ENCODE measurements around the gene PLIN5.
A peak's percentile ranks its signal among the peaks of the same experiment; 100 is the strongest.

Gene PLIN5, protein sequence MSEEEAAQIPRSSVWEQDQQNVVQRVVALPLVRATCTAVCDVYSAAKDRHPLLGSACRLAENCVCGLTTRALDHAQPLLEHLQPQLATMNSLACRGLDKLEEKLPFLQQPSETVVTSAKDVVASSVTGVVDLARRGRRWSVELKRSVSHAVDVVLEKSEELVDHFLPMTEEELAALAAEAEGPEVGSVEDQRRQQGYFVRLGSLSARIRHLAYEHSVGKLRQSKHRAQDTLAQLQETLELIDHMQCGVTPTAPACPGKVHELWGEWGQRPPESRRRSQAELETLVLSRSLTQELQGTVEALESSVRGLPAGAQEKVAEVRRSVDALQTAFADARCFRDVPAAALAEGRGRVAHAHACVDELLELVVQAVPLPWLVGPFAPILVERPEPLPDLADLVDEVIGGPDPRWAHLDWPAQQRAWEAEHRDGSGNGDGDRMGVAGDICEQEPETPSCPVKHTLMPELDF

DNA sequence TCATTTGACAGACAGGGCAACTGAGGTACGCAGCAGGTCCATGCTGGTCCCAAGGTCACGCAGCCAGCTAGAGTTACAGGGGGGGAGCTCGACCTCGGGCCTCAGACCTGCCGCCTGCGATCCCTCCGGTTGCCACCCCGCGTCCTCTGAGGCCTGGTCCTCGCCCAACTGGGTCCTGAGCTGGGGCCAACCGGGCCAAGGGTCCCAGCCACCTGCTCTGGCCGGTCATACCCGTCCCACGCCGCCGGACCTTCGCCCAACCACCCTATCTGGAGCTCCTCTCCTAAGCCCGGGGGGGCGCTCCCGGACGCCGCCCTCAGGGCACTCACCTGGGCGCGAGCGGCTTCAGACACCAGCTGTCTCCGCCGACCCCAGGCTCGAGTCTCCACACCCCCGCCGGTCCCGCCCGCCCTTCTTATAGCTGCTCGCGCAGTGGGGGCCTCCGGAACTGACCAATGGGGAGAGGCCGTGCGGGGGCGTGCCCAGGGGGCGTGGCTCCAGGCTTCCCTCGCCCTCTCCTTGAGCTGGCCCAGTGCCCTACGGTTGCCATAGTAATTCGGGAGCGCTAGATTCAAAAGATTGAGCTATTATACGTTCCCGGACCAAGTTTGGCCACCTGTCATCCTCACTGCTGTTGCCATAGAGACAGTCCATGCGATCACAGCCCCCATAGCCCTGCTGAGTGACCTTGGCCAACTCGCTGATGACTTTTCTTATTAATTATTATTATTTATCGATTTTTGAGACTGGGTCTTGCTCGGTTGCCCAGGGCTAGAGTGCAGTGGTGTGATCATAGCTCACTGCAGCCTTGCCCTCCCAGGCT lies at the start of gene PLIN5:
Gene PLIN5, minus strand, starts transcription at position 389 of the 823 bp plus-strand sequence. CDS start 1,150 bp downstream, outside the sequence.
- DNase-seq = peak; percentile 78

DNA sequence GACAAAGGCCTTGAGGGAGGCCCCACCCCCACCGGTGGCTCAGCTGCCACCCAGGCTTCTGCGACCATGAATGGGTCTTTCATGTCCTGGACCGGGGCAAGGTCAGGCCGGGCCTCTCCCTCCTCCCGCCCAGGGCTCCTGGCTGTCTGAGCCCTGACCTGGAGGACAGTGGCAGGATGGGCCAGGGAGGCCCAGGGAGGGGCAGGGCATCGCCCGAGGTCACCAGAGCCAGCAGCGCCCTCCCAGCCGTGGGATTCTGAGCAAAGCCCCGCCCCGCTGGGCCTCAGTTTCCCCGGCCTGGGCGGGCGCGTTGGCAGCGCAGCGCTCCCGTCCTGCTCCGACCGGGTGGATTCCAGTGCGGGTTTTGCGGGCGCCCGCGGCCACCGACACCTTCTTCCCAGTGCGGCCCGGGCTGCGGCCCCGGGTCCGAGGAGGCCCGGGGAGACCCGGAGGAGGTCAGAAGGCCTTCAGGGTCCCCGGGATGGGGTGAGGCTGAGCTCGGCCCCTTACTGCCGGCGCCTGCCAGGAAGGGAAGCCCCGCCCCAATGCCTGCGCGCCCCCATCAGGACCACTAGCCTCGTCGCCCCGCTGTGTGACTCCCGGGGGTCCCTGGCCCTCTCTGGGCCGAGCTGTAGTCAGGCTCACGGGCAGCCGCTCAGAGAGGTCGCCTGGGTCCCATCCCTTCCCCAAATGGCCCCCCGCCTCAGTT lies 49.1 kb upstream of the PLIN5 start:
- no peak for DNase-seq

DNA sequence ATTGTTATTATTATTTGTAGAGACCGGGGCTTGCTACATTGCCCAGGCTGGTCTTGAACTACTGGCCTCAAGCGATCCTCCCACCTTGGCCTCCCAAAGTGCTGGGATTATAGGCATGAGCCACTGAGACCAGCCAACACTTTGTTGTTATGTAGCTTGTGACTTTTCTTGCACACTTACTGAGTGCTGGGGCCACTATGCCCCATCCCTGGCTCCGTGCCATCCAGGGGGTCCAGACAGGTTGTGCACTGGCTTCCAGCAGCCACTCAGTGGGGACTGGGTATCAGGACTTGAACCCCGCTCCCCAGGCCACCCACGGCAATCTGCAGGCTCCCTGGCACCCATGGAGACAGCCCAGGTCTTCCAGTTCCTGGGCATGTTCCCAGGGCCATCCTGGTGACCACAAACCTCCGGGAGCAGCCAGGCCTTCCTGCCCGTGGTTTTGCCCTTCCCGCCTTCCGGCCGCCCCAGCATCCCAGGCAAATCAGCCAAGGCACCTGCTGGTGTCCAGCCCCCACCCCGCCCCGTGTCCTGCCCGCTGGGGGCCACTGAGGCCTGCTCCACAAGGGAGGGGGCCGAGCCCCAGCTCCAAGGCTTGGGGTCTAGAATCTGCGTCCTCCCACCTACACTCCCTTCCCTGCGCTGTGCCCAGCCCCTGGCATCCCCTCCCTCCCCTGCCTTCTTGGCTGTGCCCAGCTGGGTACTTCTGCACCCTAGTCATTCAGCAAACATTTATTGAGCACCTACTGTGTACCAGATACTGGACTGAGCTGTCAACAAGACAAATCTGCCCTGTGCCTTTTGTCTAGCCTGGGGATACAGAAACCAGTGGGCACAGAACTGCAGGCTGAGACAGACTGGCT lies 48.2 kb upstream of the PLIN5 start:
- no peak for DNase-seq

DNA sequence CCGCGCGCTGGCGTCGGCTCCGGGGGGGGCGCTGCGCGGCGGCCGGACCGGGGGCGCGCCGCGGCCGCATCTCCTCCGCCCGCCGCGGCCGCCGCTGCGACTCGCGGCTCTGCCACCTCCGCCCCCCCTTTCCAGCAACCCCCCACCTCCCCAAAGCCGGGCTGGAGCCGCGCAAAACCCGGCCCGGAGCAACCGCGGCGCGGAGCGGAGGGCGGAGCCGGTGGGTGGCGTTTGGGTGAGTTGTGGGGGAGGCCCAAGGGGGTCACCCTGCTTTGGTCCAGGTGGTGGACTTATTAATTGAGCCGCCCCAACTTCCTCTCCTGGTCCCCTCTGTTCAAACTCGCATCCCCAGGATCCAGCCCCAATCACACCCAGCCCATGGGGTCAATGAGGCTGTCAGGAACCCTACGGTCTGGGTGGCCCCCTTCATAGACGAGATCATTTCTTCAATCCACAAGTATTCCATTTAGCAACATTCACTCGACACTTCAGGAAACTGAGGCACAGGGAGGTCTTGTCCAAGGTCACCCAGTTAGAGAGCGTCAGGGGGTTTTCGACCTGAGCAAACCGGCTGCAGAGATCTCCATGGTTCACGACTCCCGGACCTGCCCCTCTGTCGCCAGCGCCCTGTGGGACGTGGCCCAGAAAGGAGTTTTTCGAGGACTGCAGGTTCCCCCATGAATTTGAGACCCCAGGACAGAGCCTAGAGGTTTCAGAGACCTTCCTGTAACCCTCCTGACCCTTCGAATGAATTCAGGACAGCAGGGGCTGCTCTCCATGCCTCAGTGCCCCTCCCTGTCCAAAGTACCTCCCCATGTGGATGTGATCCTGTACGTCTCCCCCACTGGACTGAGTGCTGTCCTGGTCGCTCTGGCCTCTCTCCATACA lies 46.9 kb upstream of the PLIN5 start:
- peak; percentile 45 for DNase-seq

DNA sequence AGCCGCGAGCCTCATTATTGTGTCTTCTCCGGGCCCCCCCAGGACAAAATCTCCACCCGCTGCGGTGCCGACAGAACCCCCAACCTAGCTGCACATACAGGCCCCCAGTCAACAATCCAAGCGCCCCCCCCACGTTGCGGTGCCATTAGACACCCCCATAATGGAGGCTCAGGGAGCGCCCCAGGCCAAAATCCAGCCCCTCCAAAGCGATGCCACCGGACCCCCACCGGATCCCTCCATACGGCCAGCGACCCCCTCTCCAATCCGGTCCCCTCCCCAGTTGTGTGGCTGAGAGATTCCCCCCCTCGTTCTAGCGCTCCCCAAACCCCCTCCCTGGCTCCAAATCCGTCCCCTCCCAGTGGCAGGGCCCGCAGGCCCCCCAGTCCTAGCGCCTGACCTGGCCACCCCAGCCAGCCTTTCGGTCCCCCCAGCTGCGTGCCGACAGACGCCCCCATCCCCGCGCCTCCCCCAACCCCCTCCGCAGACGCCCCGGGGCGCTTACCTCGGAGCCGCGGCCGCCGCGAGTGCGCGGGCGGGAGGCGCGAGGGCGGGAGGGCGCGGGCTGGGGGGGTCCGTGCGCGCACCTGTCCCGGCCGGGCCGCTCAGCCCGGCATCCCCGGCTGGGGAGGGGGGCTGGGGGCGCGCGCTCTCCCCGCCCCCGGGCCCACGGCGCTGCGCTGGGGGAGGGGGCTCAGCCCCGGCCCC lies 46.1 kb upstream of the PLIN5 start:
- no peak for DNase-seq

DNA sequence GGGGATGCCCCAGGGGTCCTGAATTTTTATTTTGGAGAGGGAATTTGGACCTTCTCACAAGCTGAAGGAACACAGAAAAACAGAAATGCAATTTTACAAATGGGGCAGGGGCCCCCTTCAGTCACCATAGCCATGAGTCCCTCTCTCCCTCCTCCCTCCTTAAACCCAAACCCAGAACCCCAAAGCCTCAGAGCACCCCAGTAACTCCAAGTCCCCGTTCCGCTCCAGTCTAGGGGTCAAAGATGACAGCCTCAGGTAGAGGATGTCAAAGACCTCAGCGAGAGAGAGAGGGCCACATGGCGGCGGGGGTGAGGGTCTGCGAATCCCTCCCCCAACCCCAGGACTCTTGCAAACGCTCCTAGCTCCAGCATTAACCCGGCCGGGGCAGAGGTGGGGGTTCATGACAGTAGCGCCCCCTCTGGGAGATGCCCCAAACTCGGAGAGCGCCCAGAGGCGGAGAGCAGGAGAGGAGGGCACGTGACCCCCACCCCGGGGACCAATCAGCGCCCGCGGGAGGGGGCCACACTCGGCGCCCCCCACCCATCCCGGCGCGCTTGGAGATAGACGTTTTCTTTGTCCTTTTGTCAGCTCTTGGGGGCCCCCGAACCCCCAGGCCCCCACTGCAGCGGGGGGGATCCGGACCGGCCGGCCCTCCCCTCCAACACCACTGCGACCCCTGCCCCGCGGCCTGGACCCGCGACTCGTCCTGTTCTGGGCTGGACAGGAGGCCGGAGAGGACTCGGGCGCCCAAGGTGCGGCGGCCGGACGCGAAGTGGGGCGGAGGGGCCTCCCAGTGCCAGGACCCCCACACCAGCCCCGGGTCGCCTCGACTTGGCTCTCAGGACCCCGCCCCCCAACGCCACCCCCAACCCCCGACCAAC lies 45.2 kb upstream of the PLIN5 start:
- DNase-seq = peak; percentile 56

DNA sequence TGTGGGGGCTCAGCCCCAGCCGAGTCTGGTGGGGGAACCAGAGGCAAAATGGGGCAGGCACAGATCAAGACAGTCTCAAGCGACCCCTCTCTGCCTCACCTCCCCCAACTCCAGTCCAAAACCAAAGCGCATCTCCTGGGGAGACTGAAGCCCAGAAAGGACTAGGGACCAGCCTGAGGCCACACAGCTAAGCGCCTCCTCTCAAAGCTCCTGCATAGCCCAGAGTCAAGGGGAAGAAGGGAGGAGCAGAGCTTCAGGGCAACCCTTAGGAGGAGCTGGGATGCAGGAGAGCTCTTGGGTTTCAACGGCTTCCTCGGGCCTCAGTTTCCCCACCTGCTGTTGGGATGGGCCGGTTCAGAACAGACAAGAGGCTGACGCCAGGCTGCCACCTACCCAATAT lies 44.4 kb upstream of the PLIN5 start:
- no peak for DNase-seq

DNA sequence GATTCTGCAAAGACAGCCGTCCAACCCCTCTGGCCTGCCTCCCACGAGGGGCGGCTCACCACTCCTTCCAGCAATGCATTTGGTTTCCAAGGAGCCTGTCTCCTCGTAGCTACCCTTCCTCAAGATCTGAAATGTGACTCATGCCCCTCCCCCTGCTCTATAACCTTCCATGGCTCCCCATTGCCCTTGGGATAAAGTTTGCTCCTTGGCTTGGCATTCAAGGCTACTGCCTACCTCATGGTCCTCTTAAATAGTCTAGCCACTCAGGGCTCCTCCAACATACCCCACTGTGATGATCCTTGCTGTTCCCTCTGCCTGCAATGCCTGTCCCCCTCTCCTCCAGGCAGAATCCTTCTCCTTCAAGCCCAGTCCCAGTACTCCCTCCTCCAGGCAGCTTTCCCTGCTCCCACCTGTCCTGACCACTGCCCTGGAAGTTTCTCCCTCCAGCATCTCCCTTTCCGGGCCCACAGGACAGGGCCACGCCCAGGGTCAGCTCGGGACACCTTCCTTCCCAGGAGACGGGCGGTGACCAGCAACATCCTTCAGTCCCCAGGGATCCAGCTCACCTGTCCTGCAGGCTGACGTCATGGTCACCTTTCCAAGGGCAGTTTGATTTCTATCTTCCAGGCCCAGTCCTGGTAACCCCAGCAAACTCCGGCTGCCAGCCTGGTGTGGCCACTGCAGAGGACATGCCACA lies 43.7 kb upstream of the PLIN5 start:
- no peak for DNase-seq

DNA sequence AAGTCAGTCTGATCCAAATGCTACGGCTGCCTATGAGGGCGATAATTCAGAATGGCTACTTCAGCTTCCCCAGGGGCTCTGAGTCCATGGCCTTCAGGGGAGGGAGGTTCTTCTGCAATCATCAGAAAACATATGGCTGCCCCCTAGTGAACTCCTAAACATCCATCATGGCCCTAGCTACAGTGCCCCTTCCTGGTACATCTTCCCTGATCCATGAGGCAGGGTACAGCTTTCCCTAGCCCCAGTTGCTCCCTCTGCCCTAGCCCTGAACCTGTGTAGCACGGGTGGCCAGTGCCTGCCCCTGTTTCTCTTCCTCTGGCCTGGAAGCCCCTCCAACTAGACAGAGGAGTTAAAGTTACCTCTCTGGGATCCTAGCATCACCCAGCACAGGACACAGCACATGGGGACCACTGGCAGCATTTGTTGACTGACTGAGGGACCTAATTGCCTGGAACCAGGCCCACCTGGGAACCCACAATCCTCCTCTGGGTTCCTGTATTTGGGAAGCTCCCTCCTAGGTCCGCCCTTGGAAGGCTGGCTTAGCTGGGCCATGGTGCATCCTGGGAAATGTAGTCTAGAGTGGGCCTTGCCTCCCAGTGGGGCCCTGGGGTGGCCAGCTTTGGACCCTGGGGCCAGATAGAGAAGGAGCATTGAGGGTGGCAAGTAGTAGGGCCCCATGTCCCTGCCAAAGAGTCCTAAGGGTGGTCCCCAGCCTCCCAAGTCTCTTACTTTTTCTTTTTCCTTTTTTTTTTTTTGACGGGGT lies 42.2 kb upstream of the PLIN5 start:
- DNase-seq = no peak

DNA sequence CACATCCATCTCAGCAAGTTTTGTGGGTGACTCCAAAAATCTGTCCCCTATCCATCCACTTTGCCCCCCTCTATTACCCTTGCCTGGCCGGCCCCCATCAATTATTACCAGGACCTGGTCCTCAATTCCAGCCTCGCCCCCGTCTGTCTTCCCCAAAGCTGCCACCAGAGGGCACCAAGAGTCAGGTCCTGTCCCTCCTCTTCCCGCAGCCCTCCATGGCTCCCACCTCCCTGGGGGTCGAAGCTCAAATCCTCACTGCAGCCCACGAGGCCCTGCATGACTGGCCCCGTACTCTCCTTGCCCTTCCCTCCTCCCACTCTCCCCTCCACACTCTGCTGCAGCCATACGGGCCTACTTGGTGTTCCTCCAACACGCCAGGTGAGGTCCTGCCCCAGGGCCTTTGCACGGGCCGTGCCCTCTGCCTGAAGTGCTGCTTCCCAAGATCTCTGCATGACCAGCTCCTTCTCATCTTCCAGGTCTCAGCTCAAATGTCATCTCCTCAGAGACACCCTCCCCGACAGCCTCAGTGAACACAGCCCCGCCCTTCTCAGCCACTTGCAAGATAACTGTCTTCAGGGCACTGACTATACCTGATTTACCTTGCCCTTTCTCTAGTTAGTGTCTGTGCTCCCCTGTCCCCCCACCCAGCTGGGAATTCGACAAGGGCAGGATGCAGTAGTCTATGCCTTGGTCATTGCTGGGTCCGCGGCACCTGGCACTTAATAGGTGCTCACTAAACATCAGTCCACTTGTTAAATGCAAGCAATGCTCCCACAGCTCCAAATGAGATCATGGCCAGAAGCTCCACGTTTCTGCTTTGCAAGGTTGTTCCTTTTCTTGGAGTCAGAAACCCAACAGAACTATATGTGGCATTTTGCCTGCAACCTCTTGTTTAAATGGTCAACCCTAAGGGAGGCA lies 41.3 kb upstream of the PLIN5 start:
- no peak for DNase-seq

DNA sequence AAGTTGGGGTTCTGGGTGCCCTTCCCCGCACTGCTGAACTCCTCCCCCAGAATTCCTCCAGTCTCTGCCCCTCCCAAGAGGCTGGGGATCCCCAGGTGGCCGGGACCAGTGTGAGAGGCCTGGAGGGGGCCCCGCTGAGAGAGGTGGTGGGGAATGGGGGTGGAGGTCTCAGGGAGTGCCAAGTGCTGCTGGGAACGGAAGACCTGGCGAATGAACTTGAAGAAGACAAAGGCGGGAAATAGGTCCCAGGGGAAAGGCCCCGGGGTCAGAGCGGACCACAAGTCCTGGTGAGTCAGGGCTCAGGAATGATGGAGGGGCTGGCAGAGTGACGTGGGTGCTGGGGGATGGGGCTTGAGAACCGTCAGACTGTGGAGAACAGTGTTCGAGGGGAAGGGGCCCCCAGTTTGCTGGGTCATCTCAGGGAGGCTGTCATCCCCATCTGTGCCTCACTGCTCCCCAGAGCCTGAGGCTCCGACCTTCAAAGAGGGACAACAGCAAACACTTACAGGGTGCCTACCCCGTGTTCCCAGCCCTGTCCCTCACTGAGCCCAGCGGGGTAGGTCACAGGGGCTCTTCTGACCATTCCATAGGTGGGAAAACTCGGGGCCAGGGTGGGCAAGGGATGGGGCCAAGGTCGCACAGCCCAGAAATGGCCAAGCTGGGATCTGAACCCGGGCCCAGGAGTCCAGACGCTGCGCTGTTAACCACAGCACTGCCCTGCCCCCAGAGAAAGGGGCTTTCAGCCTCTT lies 40.4 kb upstream of the PLIN5 start:
- DNase-seq = no peak

DNA sequence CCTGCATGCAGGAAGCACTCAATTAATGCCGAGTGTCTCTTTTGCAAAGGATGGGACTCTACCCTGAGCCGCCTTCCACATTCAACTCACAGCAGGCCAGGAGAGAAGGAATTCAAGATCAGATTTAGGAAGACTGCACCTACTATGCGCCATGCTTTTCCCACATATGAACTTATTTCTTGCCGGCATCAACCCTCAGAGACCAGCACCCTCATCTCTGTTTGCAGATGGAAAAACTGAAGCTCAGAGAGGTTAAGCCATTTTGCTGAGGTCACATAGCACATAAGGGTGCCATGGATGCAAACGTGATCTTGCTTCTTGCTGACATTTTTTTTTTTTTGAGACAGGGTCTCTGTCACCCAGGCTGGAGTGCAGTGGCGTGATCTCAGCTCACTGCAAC lies 38.7 kb upstream of the PLIN5 start:
- no peak for DNase-seq

DNA sequence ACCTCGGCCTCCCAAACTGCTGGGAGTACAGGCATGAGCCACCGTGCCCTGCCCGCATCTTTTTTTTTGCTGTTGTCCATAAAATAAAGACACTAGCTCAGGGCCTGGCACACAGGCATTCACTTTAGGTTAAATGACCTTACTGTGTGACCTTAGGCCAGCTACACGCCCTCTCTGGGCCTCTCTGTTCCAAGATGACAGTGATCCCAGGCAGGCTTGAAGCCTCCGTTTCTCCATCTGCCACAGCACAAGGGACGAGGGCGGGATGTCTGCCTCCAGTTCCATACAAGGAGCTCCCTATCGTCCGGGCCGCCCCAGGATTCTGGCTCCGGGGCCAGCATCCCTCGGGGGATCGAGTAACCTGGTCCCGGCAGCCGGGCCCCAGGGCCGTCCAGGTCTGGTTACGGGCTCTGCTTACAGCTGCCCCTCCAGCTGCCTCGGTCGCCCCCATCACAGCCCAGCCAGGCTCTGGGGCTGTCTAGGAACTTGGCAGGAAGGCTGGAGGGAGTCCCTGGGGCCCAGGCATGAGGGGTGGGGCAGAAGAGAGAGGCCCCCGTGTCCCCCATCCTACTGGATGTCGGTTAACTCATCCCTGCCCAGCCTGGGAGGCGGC lies 36.4 kb upstream of the PLIN5 start:
- peak; percentile 99 for DNase-seq

DNA sequence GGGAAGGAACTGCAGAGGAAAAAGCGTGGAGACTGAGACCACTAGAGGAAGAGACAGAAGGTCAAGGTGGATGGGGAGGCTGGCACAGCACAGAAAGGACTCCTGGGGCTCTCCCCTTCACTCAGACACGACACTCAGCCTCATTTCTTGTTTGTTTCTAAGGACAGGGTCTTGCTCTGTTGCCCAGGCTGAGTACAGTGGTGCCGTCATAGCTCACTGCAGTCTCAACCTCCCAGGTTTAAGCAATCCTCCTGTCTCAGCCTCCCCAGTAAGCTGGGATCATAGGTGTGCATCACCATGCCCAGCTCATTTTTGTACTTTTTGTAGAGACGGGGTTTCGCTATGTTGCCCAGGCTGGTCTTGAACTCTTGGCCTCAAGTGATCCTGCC lies 35.9 kb upstream of the PLIN5 start:
- no peak for DNase-seq

DNA sequence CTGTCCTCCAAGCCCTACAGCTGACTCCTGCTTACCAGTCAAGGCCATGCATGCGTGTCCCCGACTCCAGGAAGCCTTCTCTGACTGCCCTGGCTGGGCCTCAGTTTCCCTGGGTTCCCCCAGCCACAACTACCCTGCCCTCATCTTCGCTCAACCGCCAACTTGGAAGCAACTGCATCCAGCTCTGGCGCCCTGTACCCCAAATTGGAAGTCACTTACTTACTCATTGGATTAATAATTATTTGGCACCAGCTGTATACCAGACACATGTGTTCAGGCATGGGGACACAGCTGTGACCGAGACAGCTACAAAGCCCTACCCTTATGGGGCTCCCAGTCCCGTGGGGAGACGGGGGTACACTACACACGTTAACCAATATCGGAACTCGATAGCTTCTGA lies 35.4 kb upstream of the PLIN5 start:
- DNase-seq = no peak

DNA sequence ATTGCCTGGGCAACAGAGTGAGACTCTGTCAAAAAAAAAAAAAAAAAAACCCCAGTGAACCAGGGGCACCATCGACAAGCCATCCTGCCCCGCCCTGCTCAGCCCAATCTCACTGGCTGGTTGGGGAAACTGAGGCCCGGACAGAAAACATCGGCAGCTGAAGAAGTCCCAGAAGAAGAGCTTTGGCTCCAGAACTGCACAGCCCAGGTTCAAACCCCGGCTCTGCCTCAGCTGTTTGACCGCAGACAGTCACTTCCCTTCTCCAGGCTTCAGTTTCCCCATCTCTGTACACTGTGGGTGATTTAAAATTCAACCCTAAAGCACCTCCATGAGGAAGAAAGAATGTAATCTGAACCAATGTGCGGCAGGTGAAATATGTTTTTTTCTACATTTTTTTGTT lies 33.9 kb upstream of the PLIN5 start:
- no peak for DNase-seq

Measured in NCI-H2171 (cell line).